GM12892 (cell line): ENCODE measurements around the gene LBHD1.

Experiments
- POLR2AphosphoS5 ChIP-seq: IDR thresholded peaks from 2 replicates; pipeline ENCODE4 v1.6.1; 2011; ENCODE audit warnings: low read depth, low read length, control low read depth
- TAF1 ChIP-seq: IDR thresholded peaks from 2 replicates; pipeline ENCODE4 v1.6.1; 2011; ENCODE audit warnings: low read depth, mild to moderate bottlenecking, control low read depth, low read length, borderline replicate concordance

DNA sequence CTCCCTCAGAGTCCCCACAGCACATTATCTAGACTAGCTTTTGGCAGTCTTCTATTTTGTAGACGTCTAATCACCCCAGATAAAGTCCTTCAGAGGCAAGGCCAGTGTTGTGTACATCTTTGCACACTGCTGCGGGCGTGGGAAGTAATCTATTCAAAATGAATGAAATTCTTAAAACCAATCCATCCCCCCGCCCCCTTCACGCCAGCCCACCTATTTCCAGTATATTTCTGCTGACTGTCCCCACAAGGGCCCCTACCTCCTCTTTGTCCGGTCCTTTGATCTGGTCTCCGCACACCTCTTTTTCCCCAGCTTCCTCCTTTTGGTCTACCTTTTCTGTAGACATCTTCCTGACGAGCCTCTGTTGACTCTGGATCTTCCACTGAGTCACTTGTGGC, 34.8 kb upstream of the LBHD1 start:
- TF ChIP-seq POLR2AphosphoS5 (no peak), TAF1 (no peak)
